IMR-90 (cell line): ENCODE measurements around the gene NOP14. TPM values are rescaled to one million over a fixed set of nuclear protein-coding genes. Genes with fewer than 3 reads are reported as not detected.
A peak's percentile ranks its signal among the peaks of the same experiment; 100 is the strongest.

ENCODE experiments used
- ATAC-seq: fragments of 200-7000 bp; cut with Tn5 transposase; 2 replicates; pipeline ENCODE4 v1.9.1; 2020; ENCODE audit warnings: low read depth, mild to moderate bottlenecking, moderate library complexity
- BruUV-seq: library from RNA; stranded (reverse); fragments of 400-500 nt; replicated peaks from 2 replicates; lab custom pipeline; 2021; lab: Mats Ljungman, UMichigan
- CTCF ChIA-PET: fragments of 300-600 bp; formaldehyde crosslinking; extraction: SDS; loops from one replicate; lab custom pipeline; 2021; ENCODE audit warnings: antibody characterized with exemption; lab: Yijun Ruan, JAX
- POLR2A ChIA-PET: fragments of 300-600 bp; sonication (Branson Sonifier 250); formaldehyde crosslinking; loops from one replicate; lab custom pipeline; 2022; ENCODE audit warnings: antibody characterized with exemption; ENCODE audit not compliant: unreplicated experiment; lab: Charles Lee
- DNase-seq: peaks from one replicate; pipeline ENCODE4 v3.0.0; 2013
- H2AFZ ChIP-seq: replicated peaks from 2 replicates; pipeline ENCODE3; 2013; ENCODE audit warnings: low read length, mild to moderate bottlenecking; ENCODE audit not compliant: poor library complexity
- H2AK5ac ChIP-seq: 2 replicates; pipeline ENCODE4 v1.6.1; 2013; ENCODE audit warnings: low read depth, low read length, inconsistent platforms
- H2AK9ac ChIP-seq: replicated peaks from 2 replicates; pipeline ENCODE3; 2013; ENCODE audit warnings: mild to moderate bottlenecking, low read depth, low read length, moderate library complexity; ENCODE audit not compliant: poor library complexity
- H2BK120ac ChIP-seq: 2 replicates; pipeline ENCODE4 v1.6.1; 2013; ENCODE audit warnings: low read depth, low read length, inconsistent platforms
- H2BK15ac ChIP-seq: 3 replicates; pipeline ENCODE4 v1.6.1; 2013; ENCODE audit warnings: low read depth, low read length, inconsistent platforms
- H2BK20ac ChIP-seq: 2 replicates; pipeline ENCODE4 v1.6.1; 2013; ENCODE audit warnings: low read depth, mild to moderate bottlenecking, inconsistent platforms, low read length, moderate library complexity
- H2BK5ac ChIP-seq: 2 replicates; pipeline ENCODE4 v1.6.1; 2013; ENCODE audit warnings: mild to moderate bottlenecking, low read depth, low read length, inconsistent platforms; ENCODE audit not compliant: poor library complexity, severe bottlenecking
- H3K14ac ChIP-seq: replicated peaks from 2 replicates; pipeline ENCODE4 v1.6.1; 2013; ENCODE audit warnings: low read depth, low read length, inconsistent platforms
- H3K18ac ChIP-seq: 2 replicates; pipeline ENCODE4 v1.6.1; 2013; ENCODE audit warnings: low read depth, low read length, control low read depth
- H3K23ac ChIP-seq: 2 replicates; pipeline ENCODE4 v1.6.1; 2013; ENCODE audit warnings: low read depth, low read length, inconsistent platforms
- H3K27ac ChIP-seq: 2 replicates; pipeline ENCODE4 v1.5.1; 2013; ENCODE audit warnings: mild to moderate bottlenecking, control low read depth, low read length; ENCODE audit not compliant: insufficient read depth
- H3K27me3 ChIP-seq: 2 replicates; pipeline ENCODE4 v1.6.1; 2013; ENCODE audit warnings: low read length; ENCODE audit not compliant: control insufficient read depth, insufficient read depth
- H3K36me3 ChIP-seq: 2 replicates; pipeline ENCODE4 v1.6.1; 2013; ENCODE audit warnings: low read length, mixed read lengths; ENCODE audit not compliant: control insufficient read depth, insufficient read depth
- H3K4ac ChIP-seq: 2 replicates; pipeline ENCODE4 v1.6.1; 2013; ENCODE audit warnings: low read depth, low read length, inconsistent platforms
- H3K4me1 ChIP-seq: 2 replicates; pipeline ENCODE4 v1.6.1; 2013; ENCODE audit warnings: low read length, mixed read lengths; ENCODE audit not compliant: control insufficient read depth, insufficient read depth
- H3K4me2 ChIP-seq: 2 replicates; pipeline ENCODE4 v1.6.1; 2013; ENCODE audit warnings: low read depth, mild to moderate bottlenecking, control low read depth, low read length, moderate library complexity
- H3K4me3 ChIP-seq: 2 replicates; pipeline ENCODE4 v1.5.1; 2013; ENCODE audit warnings: low read depth, mild to moderate bottlenecking, control low read depth, low read length, moderate library complexity; ENCODE audit not compliant: insufficient read depth
- H3K56ac ChIP-seq: 2 replicates; pipeline ENCODE4 v1.6.1; 2013; ENCODE audit warnings: low read length, inconsistent platforms; ENCODE audit not compliant: insufficient read depth; ENCODE audit errors: extremely low read depth
- H3K79me1 ChIP-seq, 2 experiments: 2 replicates each; pipeline ENCODE4 v1.6.1; 2013; ENCODE audit warnings: low read length in 2 of 2, inconsistent platforms in 1 of 2, low read depth in 1 of 2
- H3K9ac ChIP-seq: 2 replicates; pipeline ENCODE4 v1.6.1; 2013; ENCODE audit warnings: low read depth, low read length, control low read depth
- H3K9me1 ChIP-seq: 2 replicates; pipeline ENCODE4 v1.6.1; 2013; ENCODE audit warnings: low read length, inconsistent platforms; ENCODE audit not compliant: insufficient read depth
- H3K9me3 ChIP-seq: 2 replicates; pipeline ENCODE4 v1.6.1; 2013; ENCODE audit warnings: low read length; ENCODE audit not compliant: control insufficient read depth, insufficient read depth
- H4K20me1 ChIP-seq: 2 replicates; pipeline ENCODE4 v1.6.1; 2013; ENCODE audit warnings: low read length, inconsistent platforms; ENCODE audit not compliant: insufficient read depth
- H4K5ac ChIP-seq: 2 replicates; pipeline ENCODE4 v1.6.1; 2013; ENCODE audit warnings: mild to moderate bottlenecking, low read depth, low read length, control low read depth
- H4K8ac ChIP-seq, 2 experiments: 2 replicates each; pipeline ENCODE4 v1.6.1; 2013; ENCODE audit warnings: low read depth in 2 of 2, low read length in 2 of 2, control low read depth in 1 of 2, inconsistent platforms in 1 of 2
- H4K91ac ChIP-seq: 2 replicates; pipeline ENCODE4 v1.6.1; 2013; ENCODE audit warnings: low read depth, low read length, inconsistent platforms; ENCODE audit not compliant: insufficient read depth
- BHLHE40 ChIP-seq: fragments of 150-350 bp; IDR thresholded peaks from 2 replicates; pipeline ENCODE4 v1.6.1; 2016; ENCODE audit warnings: mild to moderate bottlenecking, low read depth, low read length
- CEBPB ChIP-seq: IDR thresholded peaks from 2 replicates; pipeline ENCODE4 v1.6.1; 2012; ENCODE audit warnings: low read depth, low read length, improper control_type of control experiment
- CHD1 ChIP-seq: IDR thresholded peaks from 2 replicates; pipeline ENCODE4 v1.6.1; 2012; ENCODE audit warnings: low read depth, low read length, improper control_type of control experiment
- CTCF ChIP-seq: conservative IDR thresholded peaks from 2 replicates; pipeline ENCODE4 v1.5.1; 2012; ENCODE audit warnings: mild to moderate bottlenecking, low read depth, low read length, improper control_type of control experiment
- ELK1 ChIP-seq: fragments of 150-350 bp; IDR thresholded peaks from 2 replicates; pipeline ENCODE4 v1.6.1; 2016; ENCODE audit warnings: low read depth, mild to moderate bottlenecking, low read length, moderate library complexity, borderline replicate concordance
- MAFK ChIP-seq: IDR thresholded peaks from 2 replicates; pipeline ENCODE4 v1.6.1; 2012; ENCODE audit warnings: low read depth, low read length, improper control_type of control experiment
- MAZ ChIP-seq: IDR thresholded peaks from 2 replicates; pipeline ENCODE4 v1.6.1; 2012; ENCODE audit warnings: low read depth, mild to moderate bottlenecking, low read length, improper control_type of control experiment, moderate library complexity, borderline replicate concordance
- NFE2L2 ChIP-seq: fragments of 150-350 bp; IDR thresholded peaks from 2 replicates; pipeline ENCODE4 v1.6.1; 2016; ENCODE audit warnings: low read depth, mild to moderate bottlenecking, low read length
- RCOR1 ChIP-seq: IDR thresholded peaks from 2 replicates; pipeline ENCODE4 v1.6.1; 2012; ENCODE audit warnings: mild to moderate bottlenecking, low read length, improper control_type of control experiment; ENCODE audit not compliant: insufficient replicate concordance
- SMC3 ChIP-seq: fragments of 150-350 bp; IDR thresholded peaks from 2 replicates; pipeline ENCODE4 v1.6.1; 2016; ENCODE audit warnings: low read depth, mild to moderate bottlenecking, antibody characterized with exemption, low read length, moderate library complexity
- whole genome bisulfite sequencing, 2 experiments: methylation state at CpG; one replicate each; pipeline versions ENCODE4 v1.1.5 to v1.1.7; 2013; ENCODE audit warnings: missing lambda C conversion rate in 2 of 2; ENCODE audit not compliant: insufficient read length in 1 of 2; ENCODE audit errors: extremely low coverage in 2 of 2; 5-methylcytosine and 5-hydroxymethylcytosine counted together
- dilution Hi-C: fragments of 300-500 bp; cut with HindIII; formaldehyde crosslinking; loops from one replicate; pipeline ENCODE4 v1.14.3; 2018; ENCODE audit warnings: low sequenced_read_pairs; ENCODE audit not compliant: unreplicated experiment
- in situ Hi-C: fragments of 300-500 bp; cut with MboI; formaldehyde crosslinking; loops from 3 replicates; pipeline ENCODE4 v1.14.3; 2019; ENCODE audit warnings: low sequenced_read_pairs, inconsistent platforms, mixed read lengths
- intact Hi-C: fragments of 100-400 bp; cut with micrococcal nuclease; formaldehyde crosslinking; loops from 2 replicates; pipeline ENCODE4 v1.10.0; 2022
- polyA plus RNA-seq, 3 experiments: library from polyadenylated mRNA; depleted of rRNA; stranded (reverse); fragments of >200 nt; gene quantifications; 2 replicates each; pipeline ENCODE4 v1.2.3, GENCODE V29; 2012; ENCODE audit warnings: low replicate concordance in 1 of 3
- total RNA-seq: library from RNA; depleted of rRNA; stranded (reverse); fragments of >200 nt; gene quantifications from 2 replicates; pipeline ENCODE4 v1.2.3, GENCODE V29; 2012

The NOP14 gene
- total and polyA plus RNA-seq, 2 of the 4 experiments (the other 2 are of a cell fraction), result 10.9 to 12.6 TPM

- peak overlapping the region; percentile 53 for H2AK9ac ChIP-seq
- H2BK120ac ChIP-seq, result no peak overlapping the region
- peaks cover 31 to 77% of the 10 kb centered on the region in 2 experiments for H3K79me1 ChIP-seq
- peaks cover 77% of the 10 kb centered on the region for H3K36me3 ChIP-seq
- H4K91ac ChIP-seq, result no peak overlapping the region
- DNase-seq, result no peak
- ChIA-PET CTCF (no interaction called here), POLR2A (no interaction called here)
- no peak overlapping the region for H3K27ac ChIP-seq
- in situ Hi-C loops, result no loop called here
- no peak overlapping the region for H3K4ac ChIP-seq
- H3K9me3 ChIP-seq, result no peaks in the 10 kb centered on the region
- no peak overlapping the region for H4K8ac ChIP-seq
- no peak overlapping the region for H3K23ac ChIP-seq
- WGBS, 2 experiments, result 99% methylated on average over 9 of the region's 11 CpGs; no CpG with 5 or more reads in 1 of the 2 experiments
- H3K9me1 ChIP-seq, result peaks cover 15% of the 10 kb centered on the region
- no peak overlapping the region for H2AFZ ChIP-seq
- no peaks in the 10 kb centered on the region for H3K4me1 ChIP-seq
- no peak overlapping the region for H3K18ac ChIP-seq
- no peak overlapping the region for H2BK20ac ChIP-seq
- H2AK5ac ChIP-seq, result no peak overlapping the region
- H3K27me3 ChIP-seq, result no peaks in the 10 kb centered on the region
- no peak overlapping the region for H2BK15ac ChIP-seq
- no peak overlapping the region for H3K4me2 ChIP-seq
- no peak overlapping the region for H3K56ac ChIP-seq
- ATAC-seq, result no peak
- intact Hi-C loops, result no loop called here
- no peak overlapping the region for H3K14ac ChIP-seq
- TF ChIP-seq RCOR1, result no peak
- TF ChIP-seq CTCF, result no peak
- no peak for TF ChIP-seq NFE2L2
- TF ChIP-seq MAZ, result no peak
- TF ChIP-seq SMC3, result no peak
- TF ChIP-seq CHD1, result no peak
- no peak for TF ChIP-seq ELK1
- no peak for TF ChIP-seq MAFK
- no peak for TF ChIP-seq BHLHE40
- no peak for TF ChIP-seq CEBPB
- H4K20me1 ChIP-seq, result peaks cover 13% of the 10 kb centered on the region
- BruUV-seq, result no TSS peak
- H3K9ac ChIP-seq, result no peak overlapping the region
- H3K4me3 ChIP-seq, result no peak overlapping the region
- H4K5ac ChIP-seq, result no peak overlapping the region
- dilution Hi-C loops, result no loop called here
- H2BK5ac ChIP-seq, result no peak overlapping the region
Measured at GRCh38 chr4:2907706-2908293, 55.4 kb downstream of the NOP14 start.
